GM12878 (cell line): ENCODE data around the gene MFSD6. TPM values are rescaled to one million over a fixed set of nuclear protein-coding genes. Genes with fewer than 3 reads are reported as not detected.

ENCODE experiments used
- ATAC-seq: fragments of 200-7000 bp; cut with Tn5 transposase; 3 replicates; pipeline ENCODE4 v1.9.1; 2020; ENCODE audit warnings: mild to moderate bottlenecking, moderate library complexity
- BruUV-seq: library from RNA; stranded (reverse); fragments of 400-500 nt; replicated peaks from 2 replicates; lab custom pipeline; 2021; lab: Mats Ljungman, UMichigan
- CTCF ChIA-PET: fragments of 300-600 bp; sonication (Branson Sonifier 250); formaldehyde crosslinking; extraction: SDS; loops from one replicate; lab custom pipeline; 2021; ENCODE audit warnings: inconsistent platforms; lab: Yijun Ruan, JAX
- POLR2A ChIA-PET: fragments of 350-600 bp; formaldehyde crosslinking; extraction: SDS; loops from one replicate; lab custom pipeline; 2021; ENCODE audit warnings: inconsistent platforms; lab: Charles Lee
- RAD21 ChIA-PET: fragments of 300-600 bp; sonication (Branson Sonifier 250); formaldehyde crosslinking; loops from one replicate; lab custom pipeline; 2023; ENCODE audit warnings: antibody characterized with exemption; ENCODE audit not compliant: unreplicated experiment; lab: Charles Lee
- SMC1A ChIA-PET: fragments of 300-600 bp; sonication (Branson Sonifier 250); formaldehyde crosslinking; loops from one replicate; lab custom pipeline; 2023; ENCODE audit not compliant: unreplicated experiment, uncharacterized antibody; lab: Charles Lee
- DNase-seq: peaks from one replicate; pipeline ENCODE4 v3.0.0-alpha.2; 2011; ENCODE audit warnings: low read depth, low spot score
- FAIRE-seq: peaks from 3 replicates; lab custom pipeline; 2011; peaks lifted over from hg19 to GRCh38; lab: Jason Lieb, UNC
- H2AFZ ChIP-seq: 2 replicates; pipeline ENCODE4 v1.6.0; 2011; ENCODE audit warnings: low read depth, low read length, control low read depth; ENCODE audit not compliant: control insufficient read depth
- H3K27ac ChIP-seq: 2 replicates; pipeline ENCODE4 v1.5.1; 2011; ENCODE audit warnings: control low read depth; ENCODE audit not compliant: control insufficient read depth, insufficient read depth
- H3K27me3 ChIP-seq, 2 experiments: replicated peaks in 1 of 2; 2 replicates each; pipeline versions ENCODE4 v1.6.0 to v1.6.1; 2011; ENCODE audit warnings: low read length in 1 of 2; ENCODE audit not compliant: control insufficient read depth in 2 of 2, insufficient read depth in 2 of 2
- H3K36me3 ChIP-seq, 2 experiments: 2 replicates each; pipeline ENCODE4 v1.5.1; 2011; ENCODE audit warnings: low read length in 1 of 2; ENCODE audit not compliant: control insufficient read depth in 2 of 2, insufficient read depth in 2 of 2
- H3K4me1 ChIP-seq: 2 replicates; pipeline ENCODE4 v1.6.1; 2011; ENCODE audit warnings: mild to moderate bottlenecking, low read length, moderate library complexity, mixed read lengths; ENCODE audit not compliant: control insufficient read depth, insufficient read depth
- H3K4me2 ChIP-seq: 2 replicates; pipeline ENCODE4 v1.6.0; 2011; ENCODE audit warnings: control low read depth; ENCODE audit not compliant: control insufficient read depth, insufficient read depth
- H3K4me3 ChIP-seq: fragments of 200-600 bp; sonication (generic); 2 replicates; pipeline ENCODE4 v1.5.1; 2016
- H3K79me2 ChIP-seq: 2 replicates; pipeline ENCODE4 v1.6.0; 2011; ENCODE audit warnings: low read length; ENCODE audit not compliant: control insufficient read depth, insufficient read depth
- H3K9ac ChIP-seq: 2 replicates; pipeline ENCODE4 v1.8.0; 2011; ENCODE audit warnings: low read length, control low read depth, mixed read lengths; ENCODE audit not compliant: control insufficient read depth, insufficient read depth
- H3K9me3 ChIP-seq: replicated peaks from 3 replicates; pipeline ENCODE4 v1.5.1; 2011; ENCODE audit warnings: mild to moderate bottlenecking, low read length; ENCODE audit not compliant: control insufficient read depth, insufficient read depth
- H4K20me1 ChIP-seq: 2 replicates; pipeline ENCODE4 v1.6.0; 2011; ENCODE audit not compliant: control insufficient read depth, insufficient read depth
- ATF7 ChIP-seq: fragments of 450-650 bp; IDR thresholded peaks from 2 replicates; pipeline ENCODE4 v1.6.1; 2016; ENCODE audit warnings: low read depth, mild to moderate bottlenecking
- CEBPB ChIP-seq, 2 experiments: fragments of 150-350 bp in 1 of 2; IDR thresholded peaks; 2 replicates each; pipeline ENCODE4 v1.6.1; 2012 to 2014; ENCODE audit warnings: low read depth in 2 of 2, low read length in 2 of 2, borderline replicate concordance in 1 of 2, inconsistent platforms in 1 of 2
- JUNB ChIP-seq: IDR thresholded peaks from 2 replicates; pipeline ENCODE4 v1.6.1; 2016; ENCODE audit warnings: antibody characterized with exemption, mild to moderate bottlenecking
- MEF2A ChIP-seq: IDR thresholded peaks from 2 replicates; pipeline ENCODE4 v1.6.1; 2011; ENCODE audit warnings: low read depth, mild to moderate bottlenecking, low read length, moderate library complexity; ENCODE audit not compliant: insufficient read depth
- MEF2B ChIP-seq: fragments of 450-650 bp; IDR thresholded peaks from 2 replicates; pipeline ENCODE4 v1.6.1; 2018; ENCODE audit warnings: mild to moderate bottlenecking, moderate library complexity; ENCODE audit not compliant: partially characterized antibody, poor library complexity, severe bottlenecking
- MTA2 ChIP-seq: fragments of 450-650 bp; IDR thresholded peaks from 2 replicates; pipeline ENCODE4 v1.6.1; 2016; ENCODE audit warnings: low read depth, mild to moderate bottlenecking, moderate library complexity
- PML ChIP-seq: IDR thresholded peaks from 2 replicates; pipeline ENCODE4 v1.6.1; 2012; ENCODE audit warnings: low read length, inconsistent platforms
- RUNX3 ChIP-seq: IDR thresholded peaks from 2 replicates; pipeline ENCODE4 v1.6.1; 2012; ENCODE audit warnings: low read length, inconsistent platforms
- ZNF207 ChIP-seq: fragments of 450-650 bp; IDR thresholded peaks from 2 replicates; pipeline ENCODE4 v1.6.1; 2014; ENCODE audit warnings: antibody characterized with exemption, mild to moderate bottlenecking, borderline replicate concordance
- ZNF24 ChIP-seq: fragments of 450-650 bp; IDR thresholded peaks from 2 replicates; pipeline ENCODE4 v1.6.1; 2017; ENCODE audit warnings: antibody characterized with exemption, mild to moderate bottlenecking
- WGBS: methylation state at CpG from one replicate; pipeline ENCODE4 v1.1.6; 2016; ENCODE audit warnings: low lambda C conversion rate; ENCODE audit not compliant: insufficient replicate concordance, insufficient coverage; ENCODE audit errors: missing lambda C conversion rate; 5-methylcytosine and 5-hydroxymethylcytosine counted together
- in situ Hi-C: fragments of 300-500 bp; cut with MboI; formaldehyde crosslinking; loops from 9 replicates; pipeline ENCODE4 v1.14.3; 2018; ENCODE audit warnings: mixed read lengths
- intact Hi-C: fragments of 100-400 bp; cut with micrococcal nuclease; formaldehyde crosslinking; loops from one replicate; pipeline ENCODE4 v1.14.2; 2022; ENCODE audit not compliant: unreplicated experiment
- polyA plus RNA-seq, 11 experiments: library from polyadenylated mRNA; depleted of rRNA in 4 of 11; unstranded in 6 of 11; stranded (reverse) in 5 of 11; fragments of >200 nt; fragmentation: Nextera tagmentation in 4 of 11; fragmentation: Illumina TruSeq in 1 of 11; extraction: Ambion mirVana in 4 of 11; extraction: Trizol in 1 of 11; gene quantifications; 1 replicate in 1 of 11; 2 replicates in 10 of 11; pipeline versions ENCODE4 v1.2.1 to v1.2.3, GENCODE V29; 2011 to 2016; ENCODE audit warnings: inconsistent platforms in 2 of 11, missing spikeins in 2 of 11, low read depth in 1 of 11
- total RNA-seq, 4 experiments: library from RNA; depleted of rRNA in 3 of 4; stranded (reverse); fragments of >200 nt in 3 of 4; fragmentation: Illumina TruSeq in 1 of 4; extraction: Trizol in 1 of 4; gene quantifications; 2 replicates each; pipeline versions ENCODE4 v1.2.1 to v1.2.3, GENCODE V29; 2013 to 2021

Gene MFSD6
- total and polyA plus RNA-seq, 10 of the 15 experiments (the other 5 are each of a cell fraction or from before 2014, with no cell fraction given) = 6.7 to 42.6 (median 24.2) TPM

GRCh38 chr2:190513877-190514276 lies 105.7 kb downstream of the MFSD6 start:
- no peak overlapping the region for H3K27ac ChIP-seq
- 46% methylated on average over 2 of the region's 2 CpGs for WGBS
- ATAC-seq (0 out of 3 replicates have a peak, but pooled peaks have one; percentile 15), DNase-seq (no peak), FAIRE-seq (no peak)
- CTCF ChIA-PET = interaction anchor here (0.9 to 4.8 kb wide), 4 partner anchors 137 to 287 kb away, joined by 3 to 33 read pairs (median 9); no protein-coding TSS in a partner anchor
- intact Hi-C loops = no loop called here
- H3K27me3 ChIP-seq = no peaks in the 10 kb centered on the region
- RAD21 ChIA-PET = interaction anchor here (0.6 to 2.8 kb wide), 7 partner anchors 13 to 165 kb away, joined by 3 to 25 read pairs (median 3); no protein-coding TSS in a partner anchor
- H4K20me1 ChIP-seq = no peaks in the 10 kb centered on the region
- H2AFZ ChIP-seq = no peak overlapping the region
- SMC1A ChIA-PET = interaction anchor here (0.7 to 8.4 kb wide), 9 partner anchors 16 to 291 kb away, joined by 3 to 65 read pairs (median 3); no protein-coding TSS in a partner anchor
- H3K79me2 ChIP-seq = no peaks in the 10 kb centered on the region
- H3K4me2 ChIP-seq = no peak overlapping the region
- no peak overlapping the region for H3K4me3 ChIP-seq
- H3K4me1 ChIP-seq = peaks cover 7% of the 10 kb centered on the region
- BruUV-seq = no TSS peak
- in situ Hi-C loops = no loop called here
- H3K9me3 ChIP-seq = no peaks in the 10 kb centered on the region
- H3K9ac ChIP-seq = no peak overlapping the region
- POLR2A ChIA-PET = interaction anchor here (0.8 kb wide), 1 partner anchor 23 kb away, joined by 3 read pairs; no protein-coding TSS in a partner anchor
- peaks cover 2 to 11% of the 10 kb centered on the region in 2 experiments for H3K36me3 ChIP-seq
- TF ChIP-seq PML = no peak
- TF ChIP-seq MTA2 = peak; percentile 89
- no peak for TF ChIP-seq ZNF207
- peak; percentile 79 for TF ChIP-seq MEF2B
- 0 out of 2 replicates have a peak, but pooled peaks have one; percentile 18 for TF ChIP-seq MEF2A
- TF ChIP-seq RUNX3 = peak; percentile 19; the same call in 1 of the 2 replicates
- TF ChIP-seq ATF7 = peak; percentile 41; the same call in 1 of the 2 replicates
- peak; percentile 59; the same call in 1 of the 2 replicates for TF ChIP-seq ZNF24
- TF ChIP-seq CEBPB (IDR thresholded peaks at IDR 0.05; ENCODE audit: borderline replicate concordance in 1 of 2, low read depth in 2 of 2, low read length in 2 of 2) = no peak
- peak; percentile 57 for TF ChIP-seq JUNB
